GM10266 (cell line): ENCODE results near the gene COBL.

ENCODE experiments used
- DNase-seq: peaks from one replicate; pipeline ENCODE4 v3.0.0; 2012; ENCODE audit errors: extremely low spot score
- TF ChIP-seq, protein P1 (sequence below): IDR thresholded peaks from 2 replicates; pipeline ENCODE4 v1.5.1; 2012; ENCODE audit warnings: mild to moderate bottlenecking, low read depth; ENCODE audit not compliant: control insufficient read depth, insufficient read depth; ENCODE audit errors: missing control alignments

The COBL gene

DNA sequence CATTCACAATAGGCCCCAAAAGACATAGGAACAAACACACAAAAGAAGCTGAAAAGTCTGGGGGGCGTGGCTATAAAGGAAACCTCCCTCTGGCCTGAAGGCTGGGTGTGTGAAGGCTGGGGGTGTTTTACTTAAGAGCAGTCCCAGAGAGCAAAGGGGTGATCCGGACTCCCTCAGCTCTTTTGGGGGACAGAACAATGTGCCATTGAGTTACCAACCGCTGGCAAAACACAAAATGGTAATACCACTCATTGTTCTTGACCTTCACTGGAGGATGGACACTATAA lies 189.0 kb downstream of the COBL start:
- DNase-seq: no peak
- TF ChIP-seq, protein P1, sequence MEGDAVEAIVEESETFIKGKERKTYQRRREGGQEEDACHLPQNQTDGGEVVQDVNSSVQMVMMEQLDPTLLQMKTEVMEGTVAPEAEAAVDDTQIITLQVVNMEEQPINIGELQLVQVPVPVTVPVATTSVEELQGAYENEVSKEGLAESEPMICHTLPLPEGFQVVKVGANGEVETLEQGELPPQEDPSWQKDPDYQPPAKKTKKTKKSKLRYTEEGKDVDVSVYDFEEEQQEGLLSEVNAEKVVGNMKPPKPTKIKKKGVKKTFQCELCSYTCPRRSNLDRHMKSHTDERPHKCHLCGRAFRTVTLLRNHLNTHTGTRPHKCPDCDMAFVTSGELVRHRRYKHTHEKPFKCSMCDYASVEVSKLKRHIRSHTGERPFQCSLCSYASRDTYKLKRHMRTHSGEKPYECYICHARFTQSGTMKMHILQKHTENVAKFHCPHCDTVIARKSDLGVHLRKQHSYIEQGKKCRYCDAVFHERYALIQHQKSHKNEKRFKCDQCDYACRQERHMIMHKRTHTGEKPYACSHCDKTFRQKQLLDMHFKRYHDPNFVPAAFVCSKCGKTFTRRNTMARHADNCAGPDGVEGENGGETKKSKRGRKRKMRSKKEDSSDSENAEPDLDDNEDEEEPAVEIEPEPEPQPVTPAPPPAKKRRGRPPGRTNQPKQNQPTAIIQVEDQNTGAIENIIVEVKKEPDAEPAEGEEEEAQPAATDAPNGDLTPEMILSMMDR: no peak

DNA sequence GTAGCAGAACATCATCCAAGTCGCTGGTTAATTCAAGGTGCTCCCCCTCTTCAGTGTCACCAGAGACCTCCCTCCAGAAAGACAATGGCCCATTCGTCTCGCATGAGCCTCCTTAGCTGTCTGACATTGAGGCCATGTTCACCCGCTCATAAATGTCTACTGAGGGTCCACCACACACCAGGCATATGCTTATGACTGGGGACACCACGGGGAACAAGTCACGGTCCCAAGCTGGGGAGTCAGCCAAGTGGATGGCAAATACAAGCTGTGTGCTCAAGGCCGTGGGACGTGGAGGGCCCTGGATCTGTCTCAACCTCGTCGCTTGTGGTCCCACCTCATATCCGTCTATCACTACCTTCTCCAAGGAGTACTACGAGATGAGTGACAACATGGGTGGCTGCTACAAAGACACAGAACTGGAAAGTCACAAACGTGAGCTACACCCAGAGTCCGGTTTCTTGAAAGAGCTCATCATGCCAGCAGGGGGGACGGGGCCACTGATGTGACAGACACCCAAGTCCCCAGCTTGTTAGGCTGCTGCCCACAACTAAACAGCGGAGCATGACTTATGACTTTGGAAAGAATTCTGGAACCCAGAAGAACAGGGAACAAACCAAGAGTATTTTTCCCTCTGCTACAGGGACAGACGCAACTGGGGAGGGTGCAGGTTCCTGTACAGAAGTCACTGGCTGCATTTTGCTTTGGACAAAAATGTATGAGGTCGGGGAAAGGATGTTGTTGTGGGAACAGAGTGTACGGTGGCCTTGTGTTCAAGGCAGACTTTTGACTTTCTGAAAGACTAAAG lies 189.6 kb downstream of the COBL start:
- no peak for DNase-seq
- TF ChIP-seq, protein P1: no peak

DNA sequence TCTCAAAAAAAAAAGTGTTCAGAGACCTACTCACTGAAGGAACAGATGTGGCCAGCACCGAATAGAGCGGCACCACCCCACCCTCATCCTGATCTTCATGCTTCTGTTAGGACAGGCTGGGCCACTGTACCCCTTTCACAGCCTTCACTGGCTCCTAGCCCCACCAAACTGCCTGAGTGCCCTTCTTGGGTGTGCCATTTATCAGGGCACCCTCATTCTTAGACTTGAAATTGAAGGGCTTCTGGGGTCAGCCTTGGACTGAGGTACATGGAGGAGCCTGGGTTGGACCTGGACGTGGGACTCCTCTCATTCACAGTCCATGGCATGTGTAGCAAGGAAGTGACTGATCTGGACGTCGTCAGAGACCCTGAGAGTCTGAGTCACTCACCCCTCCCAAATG lies 190.3 kb downstream of the COBL start:
- TF ChIP-seq, protein P1: no peak
- DNase-seq: no peak

DNA sequence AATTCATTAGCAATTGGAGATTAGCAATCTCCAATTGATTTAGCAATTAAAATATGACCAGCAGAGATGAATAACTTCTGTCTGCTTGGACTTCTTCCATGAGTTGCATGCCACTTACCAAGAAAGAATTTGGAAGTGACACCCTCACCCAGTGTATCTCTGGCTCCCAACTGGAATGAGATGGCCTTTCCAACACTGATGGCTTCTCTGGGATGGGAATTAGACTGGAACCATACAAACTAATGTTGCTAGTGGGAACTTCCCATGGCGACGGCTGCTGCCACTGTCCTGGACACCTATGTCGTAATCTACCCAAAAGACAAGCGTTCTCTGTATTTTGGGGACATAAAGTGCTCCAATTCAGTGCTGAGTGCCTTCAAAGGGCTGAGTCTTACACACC lies 192.3 kb downstream of the COBL start:
- no peak for DNase-seq
- TF ChIP-seq, protein P1: no peak

DNA sequence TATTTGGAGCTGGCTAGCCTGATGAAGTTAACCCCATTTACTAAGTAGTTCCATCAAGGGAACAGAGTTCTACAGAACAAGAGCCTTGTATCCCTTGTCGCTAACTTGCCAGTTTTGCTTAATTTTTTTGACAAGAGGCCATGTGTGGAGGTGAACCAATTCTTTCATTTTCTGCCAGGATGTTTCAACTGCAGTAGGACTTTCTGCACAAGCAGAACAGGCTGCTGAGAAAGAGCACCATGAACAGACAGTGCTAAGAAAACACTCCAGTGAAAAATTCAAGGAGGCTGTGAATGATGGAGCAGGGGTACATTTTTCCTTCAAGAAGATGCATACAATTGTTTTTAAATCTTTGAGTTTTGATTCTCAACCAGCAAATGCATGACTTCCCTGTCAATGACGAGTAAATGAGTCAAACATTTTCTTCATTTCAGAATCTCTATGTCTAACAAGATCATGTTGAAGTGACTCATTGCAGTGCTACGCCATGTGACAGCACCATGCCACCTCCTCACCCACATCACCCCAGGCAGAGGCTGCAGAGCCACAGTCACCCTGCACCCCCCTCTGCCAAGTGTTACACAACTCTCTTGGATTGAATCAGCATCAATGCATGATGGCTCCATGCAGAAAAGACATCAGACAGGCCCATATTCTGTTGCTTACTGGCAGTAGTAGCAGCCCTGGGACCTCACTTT lies 193.1 kb downstream of the COBL start:
- TF ChIP-seq, protein P1: no peak

DNA sequence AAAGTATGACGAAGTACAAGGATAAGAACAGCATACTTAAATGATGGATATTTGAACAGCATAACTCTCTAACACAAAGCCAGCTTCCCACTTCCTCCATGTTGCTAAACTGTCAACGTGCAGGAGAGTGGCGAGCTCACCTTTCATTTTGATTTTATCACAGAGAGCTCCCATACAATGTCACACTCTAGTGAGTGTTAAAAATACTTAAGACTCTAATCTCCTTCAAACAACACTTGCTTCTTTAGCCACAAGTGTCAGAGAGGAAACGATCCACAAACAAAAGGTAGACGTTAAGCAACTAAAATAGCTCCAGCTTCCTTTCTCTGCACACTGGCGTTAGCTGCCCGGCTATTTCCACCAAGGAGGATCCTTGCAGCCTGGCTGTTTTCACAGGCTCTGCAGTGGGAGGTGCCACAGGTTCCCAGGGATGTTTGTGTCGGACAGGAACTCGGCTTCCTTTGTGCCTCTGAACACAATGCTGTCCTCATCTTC lies 194.6 kb downstream of the COBL start:
- DNase-seq: no peak
- TF ChIP-seq, protein P1: no peak

More for the DNA sequence above, 193.1 kb downstream of the COBL start:
- DNase-seq: no peak

DNA sequence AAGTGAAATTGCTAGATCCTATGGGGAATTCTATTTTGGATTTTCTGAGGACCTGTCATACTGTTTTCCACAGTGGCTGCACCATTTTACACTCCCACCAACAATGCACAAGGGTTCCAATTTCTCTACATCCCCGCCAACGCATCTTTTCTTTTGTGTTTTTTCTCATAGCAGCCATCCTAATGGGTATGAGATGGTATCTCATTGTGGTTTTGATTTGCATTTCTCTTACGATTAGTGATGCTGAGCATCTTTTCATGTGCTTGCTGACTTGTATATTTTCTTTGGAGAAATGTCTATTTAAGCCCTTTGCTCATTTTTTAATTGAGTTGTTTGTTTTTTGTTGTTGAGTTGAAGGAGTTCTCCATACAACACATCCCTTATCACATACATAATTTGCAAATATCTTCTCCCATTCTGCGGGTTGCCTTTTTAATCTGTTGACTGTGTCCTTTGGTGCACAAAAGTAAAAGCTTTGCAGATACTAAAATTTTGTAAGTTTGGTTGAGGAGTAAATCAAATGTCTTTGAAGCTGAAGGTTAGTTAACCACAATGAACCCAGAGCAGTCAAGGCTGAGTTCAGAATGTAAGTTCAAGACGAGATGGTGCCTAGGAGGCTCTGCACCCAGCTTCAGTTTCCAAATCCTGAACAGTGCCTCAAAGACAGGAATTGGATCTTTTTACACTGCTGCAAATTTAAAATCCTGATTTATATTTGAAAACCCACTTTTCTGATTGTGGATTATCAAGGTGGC lies 195.4 kb downstream of the COBL start:
- DNase-seq: no peak
- TF ChIP-seq, protein P1: no peak
